Measurements from ENCODE around the gene YJEFN3. TPM values are rescaled to one million over a fixed set of nuclear protein-coding genes. Genes with fewer than 3 reads are reported as not detected.

The YJEFN3 gene
- total RNA-seq, 4 donors from 2014 or later, result 0.33 to 1.1 (median 0.80) TPM

GRCh38 chr19:19563348-19563848 is 34.7 kb downstream of the YJEFN3 start:
- TF ChIP-seq CTCF (IDR thresholded peaks at IDR 0.05; ENCODE audit: low read depth), result no peak

GRCh38 chr19:19566306-19566705 is 37.6 kb downstream of the YJEFN3 start:
- no peak for TF ChIP-seq CTCF (IDR thresholded peaks at IDR 0.05; ENCODE audit: low read depth)

GRCh38 chr19:19567391-19567790 is 38.7 kb downstream of the YJEFN3 start:
- no peak for TF ChIP-seq CTCF (IDR thresholded peaks at IDR 0.05; ENCODE audit: low read depth)

GRCh38 chr19:19568802-19569756 is 40.4 kb downstream of the YJEFN3 start:
- no peak for TF ChIP-seq CTCF (IDR thresholded peaks at IDR 0.05; ENCODE audit: low read depth)

GRCh38 chr19:19570571-19570970 is 41.9 kb downstream of the YJEFN3 start:
- TF ChIP-seq CTCF (IDR thresholded peaks at IDR 0.05; ENCODE audit: low read depth), result no peak

- TF ChIP-seq CTCF (IDR thresholded peaks at IDR 0.05; ENCODE audit: low read depth), result no peak
Measured at GRCh38 chr19:19571071-19571786, 42.5 kb downstream of the YJEFN3 start.

GRCh38 chr19:19575411-19575810 is 46.7 kb downstream of the YJEFN3 start:
- no peak for TF ChIP-seq CTCF (IDR thresholded peaks at IDR 0.05; ENCODE audit: low read depth)

Measured in subcutaneous adipose tissue (tissue), 4 donors.